H1 (cell line): ENCODE data around the gene CHMP4A. TPM values are rescaled to one million over a fixed set of nuclear protein-coding genes. Genes with fewer than 3 reads are reported as not detected.

Source experiments
- CTCF ChIA-PET: fragments of 300-600 bp; sonication (Branson Sonifier 250); formaldehyde crosslinking; loops from one replicate; lab custom pipeline; 2021; ENCODE audit not compliant: partially characterized antibody; lab: Charles Lee
- POLR2A ChIA-PET: fragments of 300-600 bp; sonication (Branson Sonifier 250); formaldehyde crosslinking; loops from one replicate; lab custom pipeline; 2021; ENCODE audit warnings: inconsistent platforms; ENCODE audit not compliant: partially characterized antibody; lab: Charles Lee
- DNase-seq, 2 experiments: peaks; one replicate each; pipeline versions ENCODE4 v3.0.0 to v3.0.0-alpha.2; 2010 to 2022; ENCODE audit warnings: low spot score in 2 of 2, low read depth in 1 of 2, mixed read lengths in 1 of 2
- FAIRE-seq: peaks from 2 replicates; lab custom pipeline; 2011; peaks lifted over from hg19 to GRCh38; lab: Jason Lieb, UNC
- H2AFZ ChIP-seq: 2 replicates; pipeline ENCODE4 v1.8.1; 2012; ENCODE audit warnings: low read length, inconsistent platforms
- H2AK5ac ChIP-seq: 2 replicates; pipeline ENCODE4 v1.6.1; 2013; ENCODE audit warnings: low read depth, low read length
- H2BK120ac ChIP-seq: replicated peaks from 2 replicates; pipeline ENCODE3; 2013; ENCODE audit warnings: low read depth, low read length, inconsistent platforms
- H2BK12ac ChIP-seq: 2 replicates; pipeline ENCODE4 v1.6.1; 2013; ENCODE audit warnings: low read depth, low read length
- H2BK15ac ChIP-seq: 2 replicates; pipeline ENCODE4 v1.6.1; 2013; ENCODE audit warnings: low read length
- H2BK20ac ChIP-seq: 2 replicates; pipeline ENCODE4 v1.6.1; 2013; ENCODE audit warnings: low read length
- H2BK5ac ChIP-seq: 2 replicates; pipeline ENCODE4 v1.6.1; 2013; ENCODE audit warnings: low read depth, low read length
- H3K14ac ChIP-seq: 2 replicates; pipeline ENCODE4 v1.6.1; 2013; ENCODE audit warnings: inconsistent platforms; ENCODE audit not compliant: insufficient read length
- H3K18ac ChIP-seq: 2 replicates; pipeline ENCODE4 v1.6.1; 2013; ENCODE audit warnings: low read length; ENCODE audit errors: extremely low read depth
- H3K23ac ChIP-seq: 2 replicates; pipeline ENCODE4 v1.6.1; 2013; ENCODE audit warnings: inconsistent platforms; ENCODE audit not compliant: insufficient read length
- H3K23me2 ChIP-seq: 2 replicates; pipeline ENCODE4 v1.6.1; 2013; ENCODE audit warnings: low read depth, low read length
- H3K27ac ChIP-seq: 2 replicates; pipeline ENCODE4 v1.6.1; 2011; ENCODE audit warnings: low read depth, low read length, inconsistent platforms
- H3K27me3 ChIP-seq, 4 experiments: replicated peaks in 1 of 4; 1 replicate in 1 of 4; 2 replicates in 3 of 4; pipeline versions ENCODE4 v1.6.1 to v1.8.1; 2011 to 2013; ENCODE audit warnings: low read length in 3 of 4, mild to moderate bottlenecking in 3 of 4, inconsistent platforms in 2 of 4, mixed read lengths in 2 of 4, moderate library complexity in 1 of 4; ENCODE audit not compliant: control insufficient read depth in 3 of 4, insufficient read depth in 3 of 4; ENCODE audit errors: extremely low read depth in 1 of 4
- H3K36me3 ChIP-seq, 4 experiments: 2 replicates each; pipeline versions ENCODE4 v1.6.1 to v1.8.1; 2011 to 2013; ENCODE audit warnings: mild to moderate bottlenecking in 4 of 4, low read length in 3 of 4, moderate library complexity in 2 of 4, control low read depth in 1 of 4, inconsistent platforms in 1 of 4; ENCODE audit not compliant: insufficient read depth in 4 of 4, control insufficient read depth in 2 of 4
- H3K4ac ChIP-seq: replicated peaks from 2 replicates; pipeline ENCODE3; 2013; ENCODE audit warnings: low read length, low read depth, mixed read lengths, inconsistent platforms; ENCODE audit not compliant: insufficient read length
- H3K4me1 ChIP-seq, 4 experiments: replicated peaks in 1 of 4; 1 replicate in 1 of 4; 2 replicates in 3 of 4; pipeline versions ENCODE4 v1.6.1 to v1.8.1; 2011 to 2013; ENCODE audit warnings: low read length in 3 of 4, inconsistent platforms in 2 of 4, mixed read lengths in 1 of 4; ENCODE audit not compliant: insufficient read depth in 4 of 4, control insufficient read depth in 3 of 4
- H3K4me2 ChIP-seq, 2 experiments: 2 replicates each; pipeline versions ENCODE4 v1.6.1 to v1.8.1; 2011 to 2013; ENCODE audit warnings: low read depth in 2 of 2, low read length in 2 of 2, control low read depth in 1 of 2, inconsistent platforms in 1 of 2, mild to moderate bottlenecking in 1 of 2; ENCODE audit not compliant: insufficient read depth in 1 of 2
- H3K4me3 ChIP-seq, 4 experiments: fragments of 200-600, 300-600 bp in 1 of 4; sonication (generic), shearing (Covaris generic), sonication (Bioruptor Twin) in 1 of 4; 2 replicates each; pipeline versions ENCODE4 v1.5.1 to v1.8.1; 2011 to 2016; ENCODE audit warnings: low read length in 4 of 4, low read depth in 3 of 4, control low read depth in 2 of 4, inconsistent platforms in 2 of 4, mild to moderate bottlenecking in 2 of 4, mixed read lengths in 1 of 4, moderate library complexity in 1 of 4; ENCODE audit not compliant: insufficient read depth in 2 of 4; ENCODE audit errors: extremely low read depth in 1 of 4
- H3K56ac ChIP-seq: replicated peaks from 2 replicates; pipeline ENCODE3; 2013; ENCODE audit warnings: low read depth, mild to moderate bottlenecking, mixed read lengths, low read length, inconsistent platforms; ENCODE audit not compliant: insufficient read length
- H3K79me1 ChIP-seq: 2 replicates; pipeline ENCODE4 v1.6.1; 2013; ENCODE audit warnings: low read depth, low read length, control low read depth
- H3K79me2 ChIP-seq, 2 experiments: 2 replicates each; pipeline versions ENCODE4 v1.6.1 to v1.8.1; 2012 to 2013; ENCODE audit warnings: low read length in 2 of 2, mild to moderate bottlenecking in 2 of 2, inconsistent platforms in 1 of 2; ENCODE audit not compliant: insufficient read depth in 2 of 2, control insufficient read depth in 1 of 2
- H3K9ac ChIP-seq, 4 experiments: replicated peaks in 1 of 4; 1 replicate in 1 of 4; 2 replicates in 3 of 4; pipeline versions ENCODE4 v1.6.1 to v1.8.1; 2011 to 2013; ENCODE audit warnings: low read depth in 3 of 4, low read length in 3 of 4, control low read depth in 2 of 4, mild to moderate bottlenecking in 2 of 4, moderate library complexity in 2 of 4, inconsistent platforms in 1 of 4; ENCODE audit errors: extremely low read depth in 1 of 4
- H3K9me3 ChIP-seq, 2 experiments: 2 replicates each; pipeline versions ENCODE4 v1.6.1 to v1.8.1; 2012 to 2013; ENCODE audit warnings: mild to moderate bottlenecking in 2 of 2, moderate library complexity in 2 of 2, control low read depth in 1 of 2, inconsistent platforms in 1 of 2, low read depth in 1 of 2, low read length in 1 of 2, mixed read lengths in 1 of 2; ENCODE audit not compliant: insufficient read depth in 2 of 2
- H4K20me1 ChIP-seq, 2 experiments: replicated peaks in 1 of 2; 2 replicates each; pipeline versions ENCODE3 to v1.8.1; 2011 to 2013; ENCODE audit warnings: inconsistent platforms in 2 of 2, low read length in 2 of 2, mild to moderate bottlenecking in 1 of 2; ENCODE audit not compliant: insufficient read depth in 2 of 2, control insufficient read depth in 1 of 2
- H4K5ac ChIP-seq: 2 replicates; pipeline ENCODE4 v1.6.1; 2013; ENCODE audit warnings: low read length, low read depth, mixed read lengths, inconsistent platforms; ENCODE audit not compliant: insufficient read length
- H4K8ac ChIP-seq: 2 replicates; pipeline ENCODE4 v1.8.0; 2013; ENCODE audit warnings: mild to moderate bottlenecking, moderate library complexity, low read length, inconsistent platforms; ENCODE audit not compliant: insufficient read depth; ENCODE audit errors: extremely low read depth
- H4K91ac ChIP-seq: replicated peaks from 2 replicates; pipeline ENCODE3; 2013; ENCODE audit warnings: low read length, mixed read lengths, inconsistent platforms; ENCODE audit not compliant: insufficient read length
- BACH1 ChIP-seq: IDR thresholded peaks from 2 replicates; pipeline ENCODE4 v1.6.1; 2012; ENCODE audit warnings: low read length, improper control_type of control experiment
- CBX8 ChIP-seq: fragments of 300-800, 300-1000 bp; sonication (generic); IDR thresholded peaks from 2 replicates; pipeline ENCODE4 v1.7.1; 2016; ENCODE audit warnings: low read depth, low read length, borderline replicate concordance
- GTF2F1 ChIP-seq: IDR thresholded peaks from 2 replicates; pipeline ENCODE4 v1.6.1; 2012; ENCODE audit warnings: low read depth, low read length, improper control_type of control experiment, borderline replicate concordance
- HDAC6 ChIP-seq: IDR thresholded peaks from one replicate; pipeline ENCODE4 v1.7.1; 2012; ENCODE audit warnings: low read depth, mild to moderate bottlenecking, inconsistent platforms, low read length, moderate library complexity
- KDM4A ChIP-seq: IDR thresholded peaks from one replicate; pipeline ENCODE4 v1.7.1; 2012; ENCODE audit warnings: low read depth, mild to moderate bottlenecking, moderate library complexity, low read length, inconsistent platforms; ENCODE audit not compliant: severe bottlenecking
- MAFK ChIP-seq: IDR thresholded peaks from 2 replicates; pipeline ENCODE4 v1.6.1; 2012; ENCODE audit warnings: low read depth, mild to moderate bottlenecking, improper control_type of control experiment, low read length
- NANOG ChIP-seq: IDR thresholded peaks from 2 replicates; pipeline ENCODE4 v1.6.1; 2011; ENCODE audit warnings: low read length, low read depth, mild to moderate bottlenecking, inconsistent platforms; ENCODE audit not compliant: insufficient read depth, poor library complexity, severe bottlenecking
- RBBP5 ChIP-seq: IDR thresholded peaks from 2 replicates; pipeline ENCODE4 v1.7.1; 2012; ENCODE audit warnings: low read depth, mild to moderate bottlenecking, inconsistent platforms, low read length, moderate library complexity, borderline replicate concordance
- TCF12 ChIP-seq: IDR thresholded peaks from 2 replicates; pipeline ENCODE4 v1.6.1; 2011; ENCODE audit warnings: low read depth, mild to moderate bottlenecking, low read length
- WGBS, 2 experiments: shearing (Covaris generic) in 1 of 2; methylation state at CpG; one replicate each; pipeline versions ENCODE4 v1.1.6 to v1.1.7; 2013 to 2015; ENCODE audit warnings: low lambda C conversion rate in 2 of 2, mixed read lengths in 2 of 2, inconsistent platforms in 1 of 2, low coverage in 1 of 2, missing lambda C conversion rate in 1 of 2; ENCODE audit not compliant: insufficient replicate concordance in 2 of 2, insufficient coverage in 1 of 2, insufficient read length in 1 of 2; ENCODE audit errors: extremely low coverage in 1 of 2, missing lambda C conversion rate in 1 of 2; 5-methylcytosine and 5-hydroxymethylcytosine counted together
- polyA plus RNA-seq, 7 experiments: library from polyadenylated mRNA; depleted of rRNA in 3 of 7; stranded (reverse) in 5 of 7; unstranded in 2 of 7; fragments of >200 nt in 5 of 7; fragments of 200-250 nt in 2 of 7; gene quantifications; 1 replicate in 5 of 7; 2 replicates in 1 of 7; 4 replicates in 1 of 7; pipeline versions ENCODE4 v1.2.1 to v1.2.3, GENCODE V29; 2011 to 2013; ENCODE audit warnings: missing spikeins in 2 of 7, mixed read lengths in 2 of 7
- total RNA-seq: library from RNA; stranded (reverse); fragmentation: NEBNext Ultra II Directional; extraction: Animal tissue kit (Norgen Biotek cat#: 25700); gene quantifications from 2 replicates; pipeline ENCODE4 v1.2.1, GENCODE V29; 2021
- TF ChIP-seq, protein P1 (sequence below): IDR thresholded peaks from 2 replicates; pipeline ENCODE4 v1.6.1; 2011; ENCODE audit warnings: low read depth, mild to moderate bottlenecking, low read length; ENCODE audit not compliant: insufficient read depth

CHMP4A gene
- total and polyA plus RNA-seq, 2 of the 8 experiments (the other 6 are each of a cell fraction or from before 2014, with no cell fraction given) = 32.9 to 37.6 TPM

DNA sequence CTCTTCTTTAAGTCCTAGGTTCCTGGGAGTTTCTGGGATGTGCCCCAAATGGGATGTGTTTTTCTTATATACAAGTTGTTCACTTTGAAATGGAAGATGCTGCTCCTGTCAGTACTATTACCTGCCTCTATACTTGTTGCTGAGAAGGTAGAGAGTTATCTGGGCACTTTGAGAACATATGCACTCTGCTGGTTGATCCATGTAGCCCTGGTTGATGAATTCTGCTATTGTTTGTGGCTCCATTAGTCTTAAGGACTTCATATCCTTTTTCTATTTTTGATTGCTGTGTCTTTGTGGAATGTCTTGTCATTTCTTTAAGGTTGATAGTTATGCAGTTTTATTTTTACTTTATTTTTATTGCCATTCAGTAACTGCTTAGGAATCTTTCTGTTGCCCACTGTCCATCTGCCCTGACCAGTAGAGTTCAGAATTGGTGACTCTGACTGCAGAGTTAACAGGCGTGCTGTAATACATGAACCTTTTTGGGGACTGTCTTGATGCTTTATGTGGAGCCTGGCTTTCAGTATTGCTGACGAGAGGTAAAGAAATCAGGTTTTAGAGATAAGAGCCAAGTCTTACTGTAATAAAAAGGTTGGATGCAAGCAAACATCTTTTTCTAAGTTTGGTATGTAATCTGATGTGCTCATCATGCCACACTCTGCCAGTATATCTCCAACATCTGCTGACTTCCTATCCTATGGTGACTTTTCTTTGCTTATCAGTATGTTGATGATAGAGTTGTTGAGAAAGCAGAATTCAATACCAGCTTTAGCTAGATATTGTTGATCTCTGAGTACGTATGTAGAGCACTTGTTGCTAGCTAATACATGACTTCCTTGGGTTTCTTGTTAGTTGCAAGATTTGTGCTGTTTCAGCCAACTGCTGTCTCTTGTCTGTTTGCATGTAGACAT lies 21.1 kb upstream of the CHMP4A start:
- Histone ChIP-seq H2AK5ac (no peak overlapping the region), H3K36me3 (peaks cover 8 to 42% (median 34%) of the 10 kb centered on the region in 4 experiments), H2AFZ (no peak overlapping the region), H2BK12ac (no peak overlapping the region), H4K91ac (no peak overlapping the region), H3K9me3 (no peaks in the 10 kb centered on the region), H2BK15ac (no peak overlapping the region), H2BK5ac (no peak overlapping the region), H3K79me2 (peaks cover 3 to 33% of the 10 kb centered on the region in 2 experiments; a peak in 2 of 4 replicates), H2BK120ac (no peak overlapping the region), H3K9ac (no peak overlapping the region), H3K23ac (no peak overlapping the region), H3K23me2 (peaks cover 11% of the 10 kb centered on the region), H3K4ac (no peak overlapping the region), H3K27me3 (no peaks in the 10 kb centered on the region; a peak in 1 of 7 replicates), H3K27ac (no peak overlapping the region), H4K5ac (no peak overlapping the region), H3K18ac (no peak overlapping the region), H3K4me3 (no peak overlapping the region), H3K4me2 (peak overlapping the region in 1 of 2 experiments; percentile 86; a peak in 1 of 4 replicates), H3K56ac (no peak overlapping the region), H3K4me1 (peaks cover 2 to 14% (median 4%) of the 10 kb centered on the region in 4 experiments; a peak in 5 of 7 replicates), H4K8ac (no peak overlapping the region), H3K79me1 (no peaks in the 10 kb centered on the region; the same call in 1 of the 2 replicates), H3K14ac (no peak overlapping the region), H4K20me1 (peaks cover 3 to 7% of the 10 kb centered on the region in 2 experiments), H2BK20ac (no peak overlapping the region)
- ChIA-PET CTCF (interaction anchor here (0.9 to 1.8 kb wide), 9 partner anchors 8 to 198 kb away, joined by 3 to 8 read pairs (median 6); partner anchors contain the start of gene TINF2), POLR2A (interaction anchor here (0.9 to 2.3 kb wide), 5 partner anchors 8 to 119 kb away, joined by 3 to 12 read pairs (median 6); partner anchors contain the start of genes DCAF11, IPO4, MDP1 and NRL)
- FAIRE-seq = no peak
- DNase-seq = no peak
- 85% methylated on average over 3 of the region's 3 CpGs; no CpG with 5 or more reads in 1 of the 2 experiments for WGBS, 2 experiments
- TF ChIP-seq MAFK (no peak), RBBP5 (no peak), HDAC6 (no peak), KDM4A (no peak), CBX8 (no peak), GTF2F1 (no peak), TCF12 (no peak), BACH1 (no peak), NANOG (no peak)
- TF ChIP-seq, protein P1, sequence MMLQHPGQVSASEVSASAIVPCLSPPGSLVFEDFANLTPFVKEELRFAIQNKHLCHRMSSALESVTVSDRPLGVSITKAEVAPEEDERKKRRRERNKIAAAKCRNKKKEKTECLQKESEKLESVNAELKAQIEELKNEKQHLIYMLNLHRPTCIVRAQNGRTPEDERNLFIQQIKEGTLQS = no peak
